Large intestine (tissue), 3 donors: ENCODE results near the gene DXO. TPM values are rescaled to one million over a fixed set of nuclear protein-coding genes. Genes with fewer than 3 reads are reported as not detected.

Experiments
- DNase-seq, 2 donors: peaks; one replicate each; pipeline versions ENCODE4 v3.0.0 to v3.0.0-alpha.2; 2013
- H3K27ac ChIP-seq: one replicate; pipeline ENCODE4 v1.5.1; 2013; ENCODE audit warnings: low read length
- H3K27me3 ChIP-seq: 2 replicates; pipeline ENCODE4 v1.6.1; 2013; ENCODE audit warnings: low read length; ENCODE audit not compliant: control insufficient read depth, insufficient read depth
- H3K36me3 ChIP-seq: 2 replicates; pipeline ENCODE4 v1.6.1; 2013; ENCODE audit warnings: low read length; ENCODE audit not compliant: control insufficient read depth, insufficient read depth
- H3K4me1 ChIP-seq: one replicate; pipeline ENCODE4 v1.6.1; 2013; ENCODE audit warnings: low read length; ENCODE audit not compliant: control insufficient read depth, insufficient read depth
- H3K4me3 ChIP-seq: one replicate; pipeline ENCODE4 v1.5.1; 2013; ENCODE audit warnings: low read length
- H3K9me3 ChIP-seq: one replicate; pipeline ENCODE4 v1.6.1; 2013; ENCODE audit warnings: mild to moderate bottlenecking, low read depth, low read length, moderate library complexity; ENCODE audit not compliant: control insufficient read depth
- WGBS: methylation state at CpG from one replicate; pipeline ENCODE4 v1.1.5; 2013; ENCODE audit warnings: low lambda C conversion rate; ENCODE audit not compliant: insufficient coverage; 5-methylcytosine and 5-hydroxymethylcytosine counted together
- polyA plus RNA-seq: library from polyadenylated mRNA; unstranded; fragments of 120-200 nt; gene quantifications from one replicate; pipeline ENCODE4 v1.2.1, GENCODE V29; 2013

The DXO gene
- polyA plus RNA-seq, 1 donor: 20.0 TPM

GRCh38 chr6:31958412-31958740 is 13.6 kb downstream of the DXO start:
- Histone ChIP-seq H3K4me1 (peaks cover 8% of the 10 kb centered on the region), H3K27ac (peak overlapping the region; percentile 71), H3K36me3 (peaks cover 66% of the 10 kb centered on the region), H3K4me3 (peak overlapping the region; percentile 81), H3K27me3 (no peaks in the 10 kb centered on the region), H3K9me3 (no peaks in the 10 kb centered on the region)
- WGBS: no CpG with 5 or more reads among the region's 11 CpGs
- no peak for DNase-seq

- DNase-seq: no peak
- peaks cover 66% of the 10 kb centered on the region for H3K36me3 ChIP-seq
- WGBS: no CpG with 5 or more reads among the region's 3 CpGs
- no peak overlapping the region for H3K27ac ChIP-seq
- H3K27me3 ChIP-seq: no peaks in the 10 kb centered on the region
- H3K4me1 ChIP-seq: peaks cover 8% of the 10 kb centered on the region
- no peaks in the 10 kb centered on the region for H3K9me3 ChIP-seq
- no peak overlapping the region for H3K4me3 ChIP-seq
Observed at GRCh38 chr6:31956796-31957195, 15.1 kb downstream of the DXO start.

- WGBS: no CpG with 5 or more reads among the region's 28 CpGs
- Histone ChIP-seq H3K4me3 (no peak overlapping the region), H3K36me3 (peaks cover 59% of the 10 kb centered on the region), H3K9me3 (no peaks in the 10 kb centered on the region), H3K27ac (no peak overlapping the region), H3K4me1 (peaks cover 4% of the 10 kb centered on the region), H3K27me3 (no peaks in the 10 kb centered on the region)
- DNase-seq: no peak
Observed at GRCh38 chr6:31954511-31954910, 17.4 kb downstream of the DXO start.

GRCh38 chr6:31952890-31953289 is 19.0 kb downstream of the DXO start:
- Histone ChIP-seq H3K36me3 (peaks cover 59% of the 10 kb centered on the region), H3K4me3 (no peak overlapping the region), H3K4me1 (peaks cover 2% of the 10 kb centered on the region), H3K27ac (no peak overlapping the region), H3K9me3 (no peaks in the 10 kb centered on the region), H3K27me3 (no peaks in the 10 kb centered on the region)
- DNase-seq: no peak
- WGBS: no CpG with 5 or more reads among the region's 5 CpGs

- DNase-seq: peak; percentile 32 to 36
- H3K9me3 ChIP-seq: no peaks in the 10 kb centered on the region
- 71% methylated on average over 1 of the region's 5 CpGs for WGBS
- peaks cover 59% of the 10 kb centered on the region for H3K36me3 ChIP-seq
- H3K4me1 ChIP-seq: peaks cover 2% of the 10 kb centered on the region
- H3K27ac ChIP-seq: no peak overlapping the region
- H3K4me3 ChIP-seq: no peak overlapping the region
- H3K27me3 ChIP-seq: no peaks in the 10 kb centered on the region
Observed at GRCh38 chr6:31952140-31952805, 19.7 kb downstream of the DXO start.

- Histone ChIP-seq H3K4me3 (no peak overlapping the region), H3K27ac (no peak overlapping the region), H3K36me3 (peaks cover 42% of the 10 kb centered on the region), H3K4me1 (peaks cover 20% of the 10 kb centered on the region), H3K9me3 (no peaks in the 10 kb centered on the region), H3K27me3 (no peaks in the 10 kb centered on the region)
- no peak for DNase-seq
- no CpG with 5 or more reads among the region's 7 CpGs for WGBS
Observed at GRCh38 chr6:31949926-31950548, 21.9 kb downstream of the DXO start.

- no peaks in the 10 kb centered on the region for H3K27me3 ChIP-seq
- DNase-seq: peak in 1 of 2 donors; percentile 29
- H3K4me3 ChIP-seq: no peak overlapping the region
- H3K9me3 ChIP-seq: no peaks in the 10 kb centered on the region
- peaks cover 25% of the 10 kb centered on the region for H3K4me1 ChIP-seq
- no peak overlapping the region for H3K27ac ChIP-seq
- H3K36me3 ChIP-seq: peaks cover 30% of the 10 kb centered on the region
- no CpG with 5 or more reads among the region's 6 CpGs for WGBS
Observed at GRCh38 chr6:31948753-31949413, 23.1 kb downstream of the DXO start.

- Histone ChIP-seq H3K4me3 (no peak overlapping the region), H3K36me3 (peaks cover 25% of the 10 kb centered on the region), H3K4me1 (peaks cover 25% of the 10 kb centered on the region), H3K9me3 (no peaks in the 10 kb centered on the region), H3K27ac (no peak overlapping the region), H3K27me3 (no peaks in the 10 kb centered on the region)
- no peak for DNase-seq
- WGBS: no CpG with 5 or more reads among the region's 5 CpGs
Observed at GRCh38 chr6:31948306-31948705, 23.6 kb downstream of the DXO start.

- no peak for DNase-seq
- no peaks in the 10 kb centered on the region for H3K27me3 ChIP-seq
- H3K4me1 ChIP-seq: peaks cover 25% of the 10 kb centered on the region
- no peaks in the 10 kb centered on the region for H3K9me3 ChIP-seq
- no peak overlapping the region for H3K4me3 ChIP-seq
- H3K27ac ChIP-seq: no peak overlapping the region
- peaks cover 21% of the 10 kb centered on the region for H3K36me3 ChIP-seq
- no CpG with 5 or more reads among the region's 4 CpGs for WGBS
Observed at GRCh38 chr6:31947864-31948263, 24.1 kb downstream of the DXO start.

GRCh38 chr6:31947070-31947675 is 24.8 kb downstream of the DXO start:
- H3K9me3 ChIP-seq: no peaks in the 10 kb centered on the region
- H3K27ac ChIP-seq: no peak overlapping the region
- H3K4me1 ChIP-seq: peaks cover 25% of the 10 kb centered on the region
- H3K36me3 ChIP-seq: peaks cover 14% of the 10 kb centered on the region
- no peak for DNase-seq
- no peak overlapping the region for H3K4me3 ChIP-seq
- no CpG with 5 or more reads among the region's 24 CpGs for WGBS
- H3K27me3 ChIP-seq: no peaks in the 10 kb centered on the region
